Hindlimb muscle (tissue), 1 donor: ENCODE data around the gene SPINT4. TPM values are rescaled to one million over a fixed set of nuclear protein-coding genes. Genes with fewer than 3 reads are reported as not detected.

Experiments
- DNase-seq: peaks from one replicate; pipeline ENCODE4 v3.0.0-alpha.2; 2013
- polyA plus RNA-seq: library from polyadenylated mRNA; unstranded; fragments of 120-200 nt; gene quantifications from one replicate; pipeline ENCODE4 v1.2.1, GENCODE V29; 2013; ENCODE audit not compliant: insufficient read length

SPINT4 gene
- polyA plus RNA-seq, 1 donor, result not detected

DNA sequence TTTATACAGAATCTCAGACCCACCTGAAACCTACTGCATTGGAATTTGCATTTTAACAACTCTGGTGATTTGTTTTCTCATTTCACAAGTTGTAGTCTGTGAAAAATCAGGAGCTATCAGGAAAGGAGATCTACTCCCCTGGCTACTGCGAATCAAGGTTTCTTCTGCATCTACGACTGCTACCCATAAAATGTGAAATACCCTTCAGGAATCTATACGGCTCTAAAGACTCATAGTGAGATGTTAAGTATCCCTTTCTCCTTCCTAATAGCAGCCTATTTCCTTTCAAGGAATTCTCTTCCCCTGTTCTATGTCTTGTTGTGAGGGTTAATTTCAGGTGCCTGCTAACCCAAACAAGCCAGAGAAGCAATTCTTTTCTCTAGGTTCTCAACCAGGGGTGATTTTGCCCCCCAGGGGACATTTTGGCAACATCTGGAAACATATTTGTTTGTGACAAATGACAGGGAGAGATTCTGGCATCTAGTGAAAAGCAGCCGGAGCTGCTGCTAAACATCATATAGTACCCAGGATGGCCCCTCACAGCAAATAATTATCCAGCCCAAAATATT lies 43.2 kb downstream of the SPINT4 start:
- no peak for DNase-seq

DNA sequence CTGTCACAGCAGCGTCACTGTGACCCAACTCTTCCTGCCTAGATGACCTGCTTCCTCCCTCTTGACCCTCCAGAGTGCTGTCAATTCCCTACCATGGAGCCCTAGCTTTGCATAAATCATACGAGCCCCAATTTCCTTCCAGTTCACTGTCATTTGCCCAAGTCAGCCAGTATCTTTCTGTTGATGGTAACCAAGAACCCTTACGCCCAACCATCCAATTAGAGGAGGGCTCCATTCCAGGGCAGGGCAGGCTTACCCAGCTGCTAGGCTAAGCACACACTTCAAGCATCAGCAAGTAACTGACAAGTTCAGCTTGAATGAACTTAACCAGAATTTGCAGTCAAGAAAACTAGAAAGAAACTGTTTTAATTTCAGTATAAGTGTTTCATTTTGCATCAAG lies 43.8 kb downstream of the SPINT4 start:
- DNase-seq, result no peak

DNA sequence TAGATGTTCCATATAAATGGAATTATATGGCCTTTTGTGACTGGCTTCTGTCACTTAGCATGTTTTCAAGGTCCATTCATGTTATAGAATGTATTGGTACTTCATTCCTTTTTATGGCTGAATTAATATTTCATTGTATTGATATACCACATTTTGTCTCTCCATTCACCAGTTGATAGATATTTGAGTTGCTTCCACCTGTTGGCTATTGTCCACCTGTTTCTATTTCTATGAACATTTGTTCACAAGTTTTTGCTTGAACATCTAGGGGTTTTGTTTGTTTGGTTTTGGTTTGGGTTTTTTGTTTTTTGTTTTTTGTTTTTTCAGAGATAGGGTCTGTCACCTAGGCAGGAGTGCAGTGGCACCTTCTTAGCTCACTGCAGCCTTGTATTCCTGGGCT lies 46.3 kb downstream of the SPINT4 start:
- no peak for DNase-seq

DNA sequence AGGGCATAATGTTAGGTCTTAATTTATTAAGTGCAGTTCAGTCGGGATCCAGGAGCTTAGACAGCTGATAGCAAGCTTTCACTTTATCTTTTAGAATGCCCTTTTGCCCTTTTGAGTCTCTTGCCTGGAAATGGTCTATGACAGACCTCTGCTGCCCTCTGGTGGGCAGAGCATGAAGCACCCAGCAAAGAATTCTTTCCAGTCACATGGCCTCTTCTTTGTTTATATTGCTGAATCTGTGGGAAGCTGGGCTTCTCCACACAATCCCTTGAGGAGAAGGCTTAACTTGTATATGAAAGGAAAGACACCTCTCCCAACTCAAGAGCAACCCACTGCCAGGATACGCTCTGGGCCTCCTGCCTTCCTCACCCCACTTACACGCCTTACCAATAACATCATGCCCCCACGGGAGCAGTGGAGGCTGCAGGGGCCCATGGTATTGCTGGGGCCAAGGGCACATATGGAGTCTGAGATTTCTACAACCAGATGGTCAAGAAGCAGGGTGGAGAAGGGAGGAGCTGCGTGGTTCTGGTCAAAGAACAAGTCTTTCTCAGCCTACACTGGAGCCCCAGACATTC lies 49.1 kb downstream of the SPINT4 start:
- peak; percentile 83 for DNase-seq

DNA sequence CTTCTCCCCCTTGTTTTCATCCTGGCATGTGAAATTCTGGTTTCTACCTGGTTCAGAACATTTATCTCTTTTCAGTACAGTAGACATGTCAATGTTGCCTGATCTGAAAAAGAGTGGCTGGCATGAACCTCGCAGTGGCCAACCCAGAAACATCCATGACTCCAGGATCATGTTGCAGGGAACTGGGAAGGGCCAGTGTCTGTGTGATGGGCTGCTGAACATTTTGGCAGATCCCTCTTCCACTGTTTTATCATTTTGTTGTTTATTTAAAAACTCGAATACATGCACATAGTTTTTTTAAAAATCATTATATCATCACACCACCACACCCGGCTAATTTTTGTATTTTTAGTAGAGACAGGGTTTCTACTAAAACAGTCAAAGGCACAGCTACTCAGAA lies 50.5 kb downstream of the SPINT4 start:
- DNase-seq, result no peak

DNA sequence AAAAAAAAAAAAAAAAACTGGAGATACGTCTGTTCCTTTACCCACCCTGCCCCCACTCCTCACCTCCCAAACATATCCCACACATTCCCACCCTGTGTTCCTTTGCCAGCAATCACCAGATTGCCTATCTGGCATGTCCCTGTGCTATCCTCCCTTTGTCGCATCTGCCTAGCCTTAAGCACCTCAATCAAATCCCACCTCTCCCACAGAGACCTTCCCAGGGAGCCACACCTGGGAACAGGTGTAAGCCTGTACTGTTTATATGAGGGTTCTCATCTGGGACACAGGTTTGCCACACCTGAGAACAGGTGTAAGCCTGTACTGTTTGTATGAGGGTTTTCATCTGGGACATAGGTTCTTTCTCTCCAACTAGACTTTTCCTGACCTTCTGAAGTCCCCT lies 52.8 kb downstream of the SPINT4 start:
- DNase-seq, result no peak

DNA sequence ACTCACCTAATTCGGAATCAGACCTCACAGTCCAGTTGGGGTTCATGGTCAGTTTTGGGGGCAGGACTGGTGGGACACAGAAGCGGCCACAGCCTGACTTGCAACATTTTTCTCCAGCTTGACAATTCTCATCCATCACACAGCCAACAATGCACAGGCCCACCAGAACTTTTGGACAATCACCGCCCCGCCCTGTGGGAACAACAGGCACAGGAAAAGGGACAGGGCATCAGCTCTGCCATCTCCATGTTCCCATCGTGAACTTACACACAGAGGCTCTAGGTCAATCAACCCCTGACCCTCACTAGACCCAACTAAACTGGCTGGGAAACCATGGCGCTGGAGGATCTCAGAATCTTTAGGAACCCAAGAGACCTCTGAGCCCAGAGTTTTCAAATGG lies 53.3 kb downstream of the SPINT4 start:
- no peak for DNase-seq

Other genes starting within 250 kb of the SPINT4 start
- gene SPINT3, start 206.7 kb upstream of the SPINT4 start, polyA plus RNA-seq, result not detected
- not detected for gene WFDC6, start 182.9 kb upstream of the SPINT4 start, polyA plus RNA-seq
- gene EPPIN, start 174.9 kb upstream of the SPINT4 start, polyA plus RNA-seq, result 0.12 TPM
- gene WFDC8, start 143.1 kb upstream of the SPINT4 start, polyA plus RNA-seq, result not detected
- not detected for gene WFDC10A, start 92.6 kb upstream of the SPINT4 start, polyA plus RNA-seq
- gene WFDC9, start 91.1 kb upstream of the SPINT4 start, polyA plus RNA-seq, result not detected
- gene WFDC11, start 52.1 kb upstream of the SPINT4 start, polyA plus RNA-seq, result not detected
- not detected for gene WFDC13, start 20.3 kb upstream of the SPINT4 start, polyA plus RNA-seq
- gene WFDC10B, start 17.3 kb upstream of the SPINT4 start, polyA plus RNA-seq, result not detected
- 0.92 TPM for gene WFDC3, start 69.5 kb downstream of the SPINT4 start, polyA plus RNA-seq
- gene DNTTIP1, start 69.6 kb downstream of the SPINT4 start, polyA plus RNA-seq, result 50.5 TPM
- 26.2 TPM for gene UBE2C, start 90.3 kb downstream of the SPINT4 start, polyA plus RNA-seq
- 9,031 TPM for gene TNNC2, start 105.0 kb downstream of the SPINT4 start, polyA plus RNA-seq
- gene SNX21, start 111.5 kb downstream of the SPINT4 start, polyA plus RNA-seq, result 34.7 TPM
- 19.9 TPM for gene ACOT8, start 135.0 kb downstream of the SPINT4 start, polyA plus RNA-seq
- gene ZSWIM3, start 135.3 kb downstream of the SPINT4 start, polyA plus RNA-seq, result 4.2 TPM
- gene ZSWIM1, start 158.9 kb downstream of the SPINT4 start, polyA plus RNA-seq, result 11.9 TPM
- 9.2 TPM for gene SPATA25, start 165.3 kb downstream of the SPINT4 start, polyA plus RNA-seq
- 24.5 TPM for gene NEURL2, start 168.9 kb downstream of the SPINT4 start, polyA plus RNA-seq
- 68.0 TPM for gene CTSA, start 169.0 kb downstream of the SPINT4 start, polyA plus RNA-seq
- gene PLTP, start 189.8 kb downstream of the SPINT4 start, polyA plus RNA-seq, result 26.2 TPM
- 26.4 TPM for gene PCIF1, start 212.3 kb downstream of the SPINT4 start, polyA plus RNA-seq
- 12.0 TPM for gene ZNF335, start 249.9 kb downstream of the SPINT4 start, polyA plus RNA-seq